Measurements from ENCODE around the gene CHST2.
"Not testable (repeated sequence)": the region's sequence is repeated elsewhere in the genome, so short reads cannot be mapped to it uniquely, and the experiment has no call there.

CHST2 gene, protein sequence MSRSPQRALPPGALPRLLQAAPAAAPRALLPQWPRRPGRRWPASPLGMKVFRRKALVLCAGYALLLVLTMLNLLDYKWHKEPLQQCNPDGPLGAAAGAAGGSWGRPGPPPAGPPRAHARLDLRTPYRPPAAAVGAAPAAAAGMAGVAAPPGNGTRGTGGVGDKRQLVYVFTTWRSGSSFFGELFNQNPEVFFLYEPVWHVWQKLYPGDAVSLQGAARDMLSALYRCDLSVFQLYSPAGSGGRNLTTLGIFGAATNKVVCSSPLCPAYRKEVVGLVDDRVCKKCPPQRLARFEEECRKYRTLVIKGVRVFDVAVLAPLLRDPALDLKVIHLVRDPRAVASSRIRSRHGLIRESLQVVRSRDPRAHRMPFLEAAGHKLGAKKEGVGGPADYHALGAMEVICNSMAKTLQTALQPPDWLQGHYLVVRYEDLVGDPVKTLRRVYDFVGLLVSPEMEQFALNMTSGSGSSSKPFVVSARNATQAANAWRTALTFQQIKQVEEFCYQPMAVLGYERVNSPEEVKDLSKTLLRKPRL

DNA sequence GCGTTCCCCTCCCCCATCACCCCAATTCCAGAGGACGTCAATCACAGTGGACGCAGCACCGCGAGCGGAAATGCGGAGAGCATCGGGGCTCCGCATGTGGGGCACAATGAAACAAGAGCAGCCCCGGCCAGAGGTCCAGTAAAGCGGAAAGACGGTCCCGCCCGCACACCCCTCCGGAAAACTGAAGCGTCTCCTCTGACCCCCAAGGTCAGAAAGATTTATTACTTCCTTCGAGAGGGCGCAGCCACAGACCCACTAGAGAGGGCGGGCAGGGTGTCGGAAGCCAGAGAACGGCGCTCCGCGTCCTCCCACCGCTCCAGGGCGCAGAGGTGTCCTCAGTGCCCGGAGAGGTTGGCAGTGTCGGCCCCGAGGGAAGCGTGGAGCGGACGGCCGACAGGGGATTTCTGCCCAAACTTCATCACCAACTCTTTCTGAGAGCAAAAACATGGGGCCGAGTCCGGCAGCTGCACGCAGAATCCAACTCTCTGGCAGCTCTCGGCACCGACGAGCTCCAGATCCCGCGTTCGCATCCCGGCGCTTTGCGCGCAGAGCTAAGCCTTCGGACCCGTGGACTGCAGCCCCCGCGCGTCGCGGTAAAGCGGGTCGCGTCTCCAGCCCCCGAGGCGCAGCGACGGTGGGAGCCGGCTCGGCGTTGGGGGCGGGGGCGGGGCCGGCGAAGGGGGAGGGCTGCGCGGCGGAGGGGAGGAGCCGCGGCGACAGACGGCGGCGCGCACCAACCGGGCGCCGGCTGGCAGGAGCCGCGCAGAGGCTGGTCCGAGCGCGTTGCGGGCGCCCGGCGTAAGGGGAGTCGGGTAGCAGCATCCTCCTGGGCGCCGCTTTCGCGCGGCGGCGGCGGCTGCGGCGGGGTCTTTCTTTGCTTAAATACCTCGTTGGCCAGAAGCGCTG, at the start of gene CHST2:
TSS of gene CHST2 (plus strand) at position 763 of the 906 bp plus-strand sequence. CDS start 1,046 bp downstream, outside the sequence.
- peak; percentile 49 for DNase-seq

DNA sequence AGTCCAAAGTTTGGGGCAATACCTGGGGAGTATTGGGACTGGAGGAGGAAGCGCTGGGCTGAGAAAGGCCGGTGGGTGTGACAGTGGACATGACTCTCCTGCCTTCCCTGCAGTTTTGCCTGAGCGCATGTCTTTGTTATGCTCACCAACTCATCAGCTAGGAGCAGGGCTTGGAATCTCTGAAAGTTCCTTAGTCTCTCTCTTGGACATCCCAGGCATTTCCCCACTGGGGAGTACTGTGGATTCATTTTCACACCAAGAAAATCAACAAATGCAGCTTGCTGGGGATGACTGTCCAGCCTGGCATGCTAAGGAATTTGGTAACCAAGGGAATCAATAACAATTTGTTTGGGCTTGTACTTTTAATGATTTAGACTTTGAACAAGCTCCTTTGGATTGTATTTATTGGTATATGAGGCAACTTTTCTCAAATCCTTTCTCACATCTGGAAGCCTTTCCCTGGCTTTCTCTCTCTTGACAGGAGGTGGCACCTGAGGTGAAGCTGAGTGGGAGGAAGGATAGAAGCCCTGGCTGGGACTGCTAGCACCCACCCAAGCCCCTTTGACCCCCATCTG, 48.5 kb upstream of the CHST2 start:
- DNase-seq = no peak

GRCh38 chr3:143071776-143072175, 47.8 kb upstream of the CHST2 start:
- no peak for DNase-seq

GRCh38 chr3:143072298-143073020, 47.1 kb upstream of the CHST2 start:
- DNase-seq = not testable (repeated sequence)

- not testable (repeated sequence) for DNase-seq
Observed at GRCh38 chr3:143073541-143073940, 46.0 kb upstream of the CHST2 start.

- not testable (repeated sequence) for DNase-seq
Observed at GRCh38 chr3:143073983-143074382, 45.6 kb upstream of the CHST2 start.

- no peak for DNase-seq
Observed at GRCh38 chr3:143078883-143079282, 40.7 kb upstream of the CHST2 start.

GRCh38 chr3:143080196-143080595, 39.4 kb upstream of the CHST2 start:
- DNase-seq = no peak

DNA sequence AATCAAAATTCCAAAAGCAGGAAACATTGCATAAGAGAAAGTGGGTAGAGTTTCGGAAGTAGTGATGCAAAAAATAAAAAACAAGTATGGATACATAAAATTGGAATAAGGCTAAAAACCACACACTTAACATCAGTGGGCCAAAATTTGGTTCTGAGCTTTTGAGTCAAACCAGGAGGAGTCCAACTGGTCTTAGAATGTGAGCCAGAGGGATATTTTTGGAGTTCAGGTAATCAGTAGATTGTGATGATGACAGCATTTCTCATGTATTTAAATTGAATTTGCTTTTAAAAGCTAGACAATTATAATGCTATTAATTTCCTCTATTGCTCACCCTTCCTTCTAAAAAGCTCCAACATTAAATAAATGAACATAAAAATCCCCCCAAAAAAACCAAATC, 38.2 kb upstream of the CHST2 start:
- no peak for DNase-seq

DNA sequence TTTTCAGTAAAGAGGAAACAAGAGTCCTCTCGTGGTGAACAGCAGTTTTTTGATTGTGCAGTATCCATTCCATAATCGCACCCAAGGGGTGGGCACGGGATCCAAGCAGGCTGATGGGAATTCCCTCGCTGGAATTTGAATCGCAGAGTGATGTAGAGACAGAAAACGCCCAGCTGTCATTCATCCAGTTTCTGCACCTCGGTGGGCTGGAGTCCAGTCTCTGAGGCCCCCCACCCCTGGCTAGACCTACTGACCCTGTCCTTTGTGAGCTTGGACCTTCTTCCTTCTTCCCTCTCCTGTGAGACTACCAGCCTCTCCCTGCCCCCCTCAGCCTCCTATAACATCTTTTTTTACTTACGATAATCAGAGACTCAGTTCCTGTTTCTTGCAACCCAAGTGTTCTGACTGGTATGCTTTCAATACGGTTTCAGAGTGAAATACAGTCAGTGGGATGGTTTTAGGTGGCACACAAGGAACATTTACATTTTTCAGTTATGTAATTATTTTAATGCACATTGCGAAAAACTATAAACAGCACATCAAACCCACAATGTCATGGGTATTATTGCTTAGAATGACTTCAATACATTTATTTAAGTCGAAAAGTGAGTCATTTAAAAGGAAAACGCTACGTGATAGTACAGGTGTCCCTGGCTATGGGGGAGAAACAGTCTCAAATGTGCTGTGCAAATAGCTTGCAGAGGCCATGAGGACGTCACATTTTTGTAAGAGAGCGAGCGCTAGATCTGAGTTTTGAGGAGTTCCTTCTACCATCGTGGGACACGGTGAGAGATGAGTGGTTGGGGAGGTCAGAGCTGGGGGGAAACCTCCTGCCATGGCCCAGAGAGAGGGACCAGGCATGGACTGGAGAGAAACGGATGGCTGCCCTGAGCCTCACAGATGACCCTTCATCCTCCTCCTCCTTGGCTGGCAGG, 37.5 kb upstream of the CHST2 start:
- DNase-seq = no peak

DNA sequence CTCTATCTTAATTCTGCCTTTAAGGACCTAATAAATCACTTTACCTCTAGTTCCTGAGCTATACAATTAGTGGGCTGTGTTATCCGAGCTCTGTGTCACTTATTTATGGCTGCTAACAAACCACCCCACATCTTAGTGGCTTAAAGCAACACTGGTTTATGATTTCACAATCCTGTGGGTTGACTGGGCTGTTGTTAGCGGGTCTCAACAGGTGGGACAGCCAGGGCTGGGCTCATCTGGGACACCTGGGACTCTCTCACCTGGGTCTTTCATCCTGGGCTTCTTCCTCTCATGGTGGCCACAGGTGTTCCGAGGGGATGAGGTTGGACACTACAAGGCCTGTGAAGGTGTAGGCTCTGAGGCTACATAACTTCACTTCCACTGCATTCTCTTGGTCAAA, 35.8 kb upstream of the CHST2 start:
- DNase-seq = no peak

DNA sequence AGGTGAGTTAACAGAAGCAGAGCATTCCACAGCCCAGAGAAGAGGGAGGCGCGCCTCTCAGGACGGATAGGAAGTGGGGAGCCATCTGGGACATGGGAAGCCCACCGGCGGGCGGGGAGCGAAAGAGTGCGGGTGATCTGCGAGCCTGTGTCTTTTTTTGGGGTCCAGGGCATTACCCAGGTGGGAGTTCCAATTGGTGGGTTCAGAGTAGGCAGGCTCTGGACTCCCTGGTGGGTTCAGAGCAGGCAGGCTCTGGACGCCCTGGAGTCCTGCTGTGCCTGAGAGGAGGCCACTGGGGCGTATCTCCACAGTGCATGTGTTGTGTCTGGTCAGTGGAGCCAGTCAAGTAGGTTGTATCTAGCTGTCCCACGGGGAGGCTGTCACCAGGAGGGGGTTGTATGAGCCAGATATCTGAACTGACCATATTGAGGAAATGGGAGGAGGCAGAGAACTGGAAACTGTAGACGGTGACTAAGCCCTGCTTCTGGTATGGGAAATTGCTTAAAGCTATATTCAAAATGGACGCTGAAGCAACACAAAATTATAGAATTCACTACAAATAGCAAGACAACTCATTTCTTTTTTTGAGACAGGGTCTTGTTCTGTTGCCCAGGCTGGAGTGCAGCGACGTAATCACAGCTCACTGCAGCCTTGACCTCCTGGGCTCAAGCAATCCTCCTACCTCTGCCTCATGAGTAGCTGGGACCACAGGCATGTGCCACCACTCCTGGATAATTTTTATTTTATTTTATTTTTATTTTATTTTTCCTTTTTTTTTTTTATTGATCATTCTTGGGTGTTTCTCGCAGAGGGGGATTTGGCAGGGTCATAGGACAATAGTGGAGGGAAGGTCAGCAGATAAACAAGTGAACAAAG, 34.5 kb upstream of the CHST2 start:
- DNase-seq = no peak

DNA sequence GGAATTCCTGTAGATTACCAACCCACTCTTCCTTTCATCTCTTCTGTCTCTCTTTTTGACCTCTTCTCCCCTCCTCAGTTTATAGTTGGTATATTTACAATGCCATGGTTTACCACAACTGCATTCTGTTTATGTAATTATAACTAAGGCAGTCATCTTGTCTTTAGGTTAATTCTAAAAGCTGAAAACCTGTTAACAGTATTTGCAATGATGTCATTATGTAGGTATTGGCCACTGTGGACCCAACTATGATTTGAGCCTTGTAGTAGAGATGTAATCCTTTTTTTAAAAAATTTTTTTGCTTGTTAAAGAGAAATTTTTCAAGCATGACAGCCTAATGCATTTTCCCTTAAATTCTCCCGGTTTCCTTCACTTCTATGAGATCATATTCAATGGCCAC, 30.7 kb upstream of the CHST2 start:
- no peak for DNase-seq

DNA sequence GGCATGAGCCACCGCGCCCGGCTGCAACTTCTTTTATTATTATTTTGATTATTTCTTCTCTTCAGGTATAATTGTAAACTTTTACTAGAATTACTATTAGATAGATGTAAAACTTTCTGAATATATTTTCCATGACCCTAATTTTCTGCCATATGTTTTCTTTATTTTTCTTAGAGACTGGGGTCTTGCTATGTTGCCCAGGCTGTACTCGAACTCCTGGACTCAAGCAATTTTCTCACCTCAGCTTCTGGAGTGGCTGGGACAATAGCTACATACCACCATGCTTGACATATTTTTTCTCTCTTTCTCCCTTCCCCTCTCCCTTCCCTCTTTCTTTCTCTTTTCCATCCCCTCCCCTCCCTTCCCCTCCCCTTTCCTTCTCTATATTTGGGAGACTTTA, 29.6 kb upstream of the CHST2 start:
- no peak for DNase-seq

GRCh38 chr3:143090486-143090885, 29.1 kb upstream of the CHST2 start:
- no peak for DNase-seq

- no peak for DNase-seq
Observed at GRCh38 chr3:143090976-143091837, 28.4 kb upstream of the CHST2 start.

DNA sequence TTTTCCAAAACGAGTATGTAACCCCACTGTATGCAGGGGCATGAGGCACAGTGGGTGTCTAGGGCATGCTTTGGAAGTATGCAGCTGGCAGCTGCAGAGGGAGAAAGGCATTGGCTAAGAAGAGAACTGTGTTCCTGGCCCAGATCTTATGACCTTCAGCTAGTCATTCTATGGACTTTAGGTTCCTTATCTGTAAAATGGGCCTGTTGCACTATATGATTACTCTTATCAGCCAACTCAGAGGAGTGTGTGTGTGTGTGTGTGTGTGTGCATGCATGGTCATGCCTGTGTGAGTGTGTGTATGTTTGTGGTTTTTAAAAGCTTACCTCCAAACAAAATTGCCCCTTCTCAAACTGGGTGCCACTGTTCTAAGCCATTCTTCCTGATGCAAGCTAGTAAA, 27.4 kb upstream of the CHST2 start:
- DNase-seq = no peak

DNA sequence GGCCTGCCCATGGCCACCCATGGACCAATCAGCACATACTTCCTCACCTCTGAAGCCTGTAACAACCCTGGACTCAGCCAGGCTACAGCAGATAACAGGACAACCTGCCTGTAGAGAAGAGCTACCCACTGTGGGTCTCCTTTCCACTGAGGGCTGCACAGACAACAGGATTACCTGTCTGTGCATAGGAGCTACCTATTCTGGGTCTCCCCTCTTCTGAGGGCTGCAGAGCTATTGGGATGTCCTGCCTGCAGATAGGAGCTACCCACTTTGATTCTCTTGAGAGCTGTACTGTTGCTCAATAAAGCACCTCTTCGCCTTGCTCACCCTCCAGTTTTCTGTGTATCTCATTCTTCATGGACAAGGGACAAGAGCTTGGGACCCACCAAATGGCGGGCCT, 23.8 kb upstream of the CHST2 start:
- DNase-seq = no peak

DNA sequence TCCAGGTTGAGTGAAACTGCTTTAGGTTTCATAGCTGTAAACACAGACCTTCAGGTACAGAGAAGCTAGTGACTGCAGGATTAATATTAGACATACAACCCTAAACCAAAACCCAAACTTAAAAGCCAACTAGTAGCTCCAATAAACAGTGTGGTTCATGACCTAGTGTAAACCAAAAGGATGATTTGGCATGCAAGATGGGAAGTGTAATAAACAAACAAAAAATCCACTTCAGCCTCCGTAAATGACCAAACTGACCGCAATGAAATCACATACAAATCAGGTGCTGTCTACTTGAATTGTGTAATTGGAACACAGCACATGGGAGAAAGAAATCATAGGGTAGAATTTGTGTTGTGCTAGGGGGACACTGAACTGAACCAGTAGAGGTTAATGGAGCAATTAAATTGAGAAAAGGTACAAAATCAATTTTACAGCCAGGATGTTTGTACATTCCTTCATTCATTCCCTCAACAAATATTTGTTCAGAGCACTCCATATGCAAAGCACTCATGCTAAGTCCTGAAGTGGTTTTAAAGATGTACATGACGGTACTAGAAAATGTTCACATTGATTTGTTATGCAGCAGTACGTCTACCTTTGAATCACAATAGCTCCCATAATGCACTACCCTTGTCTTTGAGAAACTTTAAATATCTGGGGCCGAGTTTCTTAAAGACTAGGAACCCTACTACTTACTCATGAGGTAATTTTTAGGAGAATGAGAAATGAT, 21.4 kb upstream of the CHST2 start:
- no peak for DNase-seq
